K562 (cell line): ENCODE data around the gene CEACAM18. TPM values are rescaled to one million over a fixed set of nuclear protein-coding genes. Genes with fewer than 3 reads are reported as not detected.

Experiments
- DIDO1 ChIP-seq: fragments of 450-650 bp; IDR thresholded peaks from 2 replicates; pipeline ENCODE4 v1.6.1; 2016; ENCODE audit warnings: low read depth, missing biosample characterization, missing genetic modification characterization
- EHMT2 ChIP-seq: fragments of 450-650 bp; IDR thresholded peaks from 2 replicates; pipeline ENCODE4 v1.6.1; 2018; ENCODE audit warnings: antibody characterized with exemption
- ESRRA ChIP-seq: fragments of 450-650 bp; IDR thresholded peaks from 2 replicates; pipeline ENCODE4 v1.6.1; 2014; ENCODE audit warnings: low read depth, mild to moderate bottlenecking, moderate library complexity, borderline replicate concordance
- FIP1L1 ChIP-seq: fragments of 200-400 bp; formaldehyde crosslinking; IDR thresholded peaks from 2 replicates; pipeline ENCODE4 v1.6.1; 2018; ENCODE audit warnings: mild to moderate bottlenecking, low read depth, low read length; ENCODE audit not compliant: poor library complexity, severe bottlenecking
- ID3 ChIP-seq, 2 experiments: fragments of 250-450 bp in 1 of 2; fragments of 450-650 bp in 1 of 2; sonication (Bioruptor Pico) in 1 of 2; IDR thresholded peaks; 2 replicates each; pipeline versions ENCODE4 v1.6.1 to v1.8.0; 2016 to 2021; ENCODE audit warnings: mild to moderate bottlenecking in 2 of 2, moderate library complexity in 2 of 2, missing compliant biosample characterization in 1 of 2, missing genetic modification characterization in 1 of 2
- JUN ChIP-seq, 2 experiments: sonication (generic) in 1 of 2; formaldehyde crosslinking in 1 of 2; IDR thresholded peaks; 2 replicates each; pipeline versions ENCODE4 v1.6.1 to v1.8.0; 2012 to 2022; ENCODE audit warnings: borderline replicate concordance in 2 of 2, mild to moderate bottlenecking in 2 of 2, improper control_type of control experiment in 1 of 2, low read depth in 1 of 2, low read length in 1 of 2, missing genetic modification reagents in 1 of 2
- MXD1 ChIP-seq: fragments of 250-450 bp; sonication (Bioruptor Pico); IDR thresholded peaks from 2 replicates; pipeline ENCODE4 v1.8.0; 2021; ENCODE audit warnings: borderline replicate concordance, mild to moderate bottlenecking, moderate library complexity; ENCODE audit not compliant: poor library complexity, severe bottlenecking
- NRF1 ChIP-seq, 2 experiments: fragments of 450-650 bp; IDR thresholded peaks in 1 of 2; conservative IDR thresholded peaks in 1 of 2; 2 replicates each; pipeline ENCODE4 v1.6.1; 2014; ENCODE audit warnings: mild to moderate bottlenecking in 2 of 2
- PCBP2 ChIP-seq: fragments of 200-400 bp; formaldehyde crosslinking; IDR thresholded peaks from 2 replicates; pipeline ENCODE4 v1.6.1; 2018; ENCODE audit warnings: low read length, low read depth, mild to moderate bottlenecking, moderate library complexity; ENCODE audit not compliant: poor library complexity, severe bottlenecking
- PHF21A ChIP-seq: fragments of 450-650 bp; IDR thresholded peaks from 2 replicates; pipeline ENCODE4 v1.6.1; 2017; ENCODE audit warnings: low read depth, borderline replicate concordance
- PTRF ChIP-seq: fragments of 450-650 bp; IDR thresholded peaks from 2 replicates; pipeline ENCODE4 v1.6.1; 2016; ENCODE audit warnings: mild to moderate bottlenecking, missing genetic modification characterization, missing compliant biosample characterization
- RB1 ChIP-seq: fragments of 450-650 bp; IDR thresholded peaks from 2 replicates; pipeline ENCODE4 v1.6.1; 2017; ENCODE audit warnings: low read depth, mild to moderate bottlenecking
- SAFB2 ChIP-seq: fragments of 200-400 bp; formaldehyde crosslinking; IDR thresholded peaks from 2 replicates; pipeline ENCODE4 v1.6.1; 2018; ENCODE audit warnings: borderline replicate concordance, low read length, low read depth, moderate library complexity; ENCODE audit not compliant: severe bottlenecking
- SAP30 ChIP-seq: fragments of 200-600 bp; sonication (generic); IDR thresholded peaks from 2 replicates; pipeline ENCODE4 v1.6.1; 2012; ENCODE audit warnings: borderline replicate concordance, low read depth, mild to moderate bottlenecking, moderate library complexity, low read length, control low read depth, inconsistent platforms; ENCODE audit not compliant: insufficient read depth, poor library complexity, severe bottlenecking
- SMARCB1 ChIP-seq: IDR thresholded peaks from 2 replicates; pipeline ENCODE4 v1.6.1; 2011; ENCODE audit warnings: improper control_type of control experiment, low read depth; ENCODE audit not compliant: insufficient read length
- TAL1 ChIP-seq: fragments of 450-650 bp; IDR thresholded peaks from 2 replicates; pipeline ENCODE4 v1.6.1; 2016; ENCODE audit warnings: mild to moderate bottlenecking
- THRAP3 ChIP-seq: fragments of 450-650 bp; IDR thresholded peaks from 2 replicates; pipeline ENCODE4 v1.6.1; 2016; ENCODE audit warnings: mild to moderate bottlenecking, inconsistent platforms, borderline replicate concordance
- ZNF133 ChIP-seq: fragments of 250-450 bp; sonication (Bioruptor Pico); IDR thresholded peaks from 2 replicates; pipeline ENCODE4 v1.4.0; 2020; ENCODE audit warnings: mild to moderate bottlenecking
- ZNF239 ChIP-seq: fragments of 250-450 bp; sonication (Bioruptor Pico); IDR thresholded peaks from 2 replicates; pipeline ENCODE4 v1.4.0; 2020; ENCODE audit warnings: mild to moderate bottlenecking
- ZNF384 ChIP-seq: IDR thresholded peaks from 2 replicates; pipeline ENCODE4 v1.6.1; 2012; ENCODE audit warnings: low read depth, low read length, improper control_type of control experiment
- ZNF75A ChIP-seq: fragments of 450-650 bp; formaldehyde crosslinking; IDR thresholded peaks from 2 replicates; pipeline ENCODE4 v1.4.0; 2020; ENCODE audit warnings: mild to moderate bottlenecking
- ZNF766 ChIP-seq: fragments of 200-800 bp; sonication (Bioruptor generic); conservative IDR thresholded peaks from 2 replicates; pipeline ENCODE4 v1.6.1; 2016; ENCODE audit warnings: missing genetic modification characterization, missing compliant biosample characterization
- ZNF77 ChIP-seq: fragments of 250-450 bp; sonication (Bioruptor Pico); IDR thresholded peaks from 2 replicates; pipeline ENCODE4 v1.5.0; 2020
- polyA plus RNA-seq, 8 experiments: library from polyadenylated mRNA; depleted of rRNA in 4 of 8; stranded (reverse) in 5 of 8; unstranded in 3 of 8; fragments of >200 nt; fragmentation: Nextera tagmentation in 2 of 8; fragmentation: Illumina TruSeq in 1 of 8; extraction: Ambion mirVana in 2 of 8; extraction: Trizol in 1 of 8; gene quantifications; 2 replicates each; pipeline versions ENCODE4 v1.2.1 to v1.2.3, GENCODE V29; 2011 to 2014; ENCODE audit warnings: inconsistent platforms in 1 of 8, missing spikeins in 1 of 8
- total RNA-seq, 7 experiments: library from RNA; depleted of rRNA in 6 of 7; stranded (reverse); fragments of >200 nt in 6 of 7; fragmentation: Illumina TruSeq in 2 of 7; extraction: Trizol in 2 of 7; gene quantifications; 2 replicates each; pipeline versions ENCODE4 v1.2.1 to v1.2.3, GENCODE V29; 2011 to 2021; ENCODE audit warnings: low replicate concordance in 1 of 7
- TF ChIP-seq, protein P1 (sequence below): fragments of 450-650 bp; formaldehyde crosslinking; IDR thresholded peaks from 2 replicates; pipeline ENCODE4 v1.4.0; 2020; ENCODE audit warnings: mild to moderate bottlenecking, mixed read lengths
- TF ChIP-seq, protein P2 (sequence below): IDR thresholded peaks from 2 replicates; pipeline ENCODE4 v1.6.1; 2016; ENCODE audit warnings: missing genetic modification characterization, missing compliant biosample characterization

CEACAM18 gene
- total and polyA plus RNA-seq, 9 of the 15 experiments (the other 6 are each of a cell fraction or from before 2014, with no cell fraction given), result 0.08 to 0.24 (median 0.15) TPM; not detected in 3

DNA sequence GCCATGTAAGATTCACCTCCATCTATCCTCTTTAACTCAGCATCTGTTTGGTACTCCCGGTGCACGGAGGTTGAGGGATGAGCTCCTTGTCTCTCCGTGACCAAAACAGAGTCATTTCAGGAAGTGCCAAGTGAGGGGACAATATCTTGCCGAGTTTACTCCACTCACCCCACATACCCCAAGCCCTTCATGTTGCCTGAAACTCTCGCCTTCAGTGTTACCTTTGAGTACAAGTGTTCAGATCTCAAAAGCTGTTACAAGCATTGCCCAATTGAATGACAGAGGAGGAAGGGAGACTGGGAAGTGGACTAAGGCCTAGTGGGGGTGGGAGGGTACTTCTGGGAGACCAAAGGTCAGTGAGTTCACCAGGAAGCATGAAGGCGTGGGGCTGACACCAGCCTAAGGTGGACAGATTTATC is 29.3 kb downstream of the CEACAM18 start (continued):
- TF ChIP-seq ID3 (CRISPR knock-in tag; IDR thresholded peaks at IDR 0.05) (no peak), ID3 (tag; IDR thresholded peaks at IDR 0.05) (peak; percentile 25; the same call in 1 of the 2 replicates), FIP1L1 (no peak), ZNF766 (CRISPR knock-in tag) (no peak), JUN (IDR thresholded peaks at IDR 0.05; ENCODE audit: borderline replicate concordance, low read depth, low read length) (no peak), JUN (CRISPR knock-in tag; IDR thresholded peaks at IDR 0.05; ENCODE audit: borderline replicate concordance) (no peak), ZNF239 (no peak; the same call in 1 of the 2 replicates), PHF21A (no peak), PTRF (tag) (no peak), ZNF75A (CRISPR knock-in tag) (no peak), NRF1 (conservative IDR thresholded peaks at IDR 0.05 in 1 of 2, IDR thresholded peaks at IDR 0.05 in 1 of 2) (no peak), ZNF77 (CRISPR knock-in tag) (no peak), SAP30 (no peak), EHMT2 (peak; percentile 70), SMARCB1 (no peak), ESRRA (no peak), ZNF133 (CRISPR knock-in tag) (no peak), MXD1 (CRISPR knock-in tag) (no peak), THRAP3 (0 out of 2 replicates have a peak, but pooled peaks have one; percentile 54), SAFB2 (no peak), TAL1 (no peak), ZNF384 (no peak), DIDO1 (no peak), PCBP2 (no peak), RB1 (no peak)
- TF ChIP-seq, protein P1, sequence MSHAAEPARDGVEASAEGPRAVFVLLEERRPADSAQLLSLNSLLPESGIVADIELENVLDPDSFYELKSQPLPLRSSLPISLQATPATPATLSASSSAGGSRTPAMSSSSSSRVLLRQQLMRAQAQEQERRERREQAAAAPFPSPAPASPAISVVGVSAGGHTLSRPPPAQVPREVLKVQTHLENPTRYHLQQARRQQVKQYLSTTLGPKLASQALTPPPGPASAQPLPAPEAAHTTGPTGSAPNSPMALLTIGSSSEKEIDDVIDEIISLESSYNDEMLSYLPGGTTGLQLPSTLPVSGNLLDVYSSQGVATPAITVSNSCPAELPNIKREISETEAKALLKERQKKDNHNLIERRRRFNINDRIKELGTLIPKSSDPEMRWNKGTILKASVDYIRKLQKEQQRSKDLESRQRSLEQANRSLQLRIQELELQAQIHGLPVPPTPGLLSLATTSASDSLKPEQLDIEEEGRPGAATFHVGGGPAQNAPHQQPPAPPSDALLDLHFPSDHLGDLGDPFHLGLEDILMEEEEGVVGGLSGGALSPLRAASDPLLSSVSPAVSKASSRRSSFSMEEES, result no peak
- TF ChIP-seq, protein P2, sequence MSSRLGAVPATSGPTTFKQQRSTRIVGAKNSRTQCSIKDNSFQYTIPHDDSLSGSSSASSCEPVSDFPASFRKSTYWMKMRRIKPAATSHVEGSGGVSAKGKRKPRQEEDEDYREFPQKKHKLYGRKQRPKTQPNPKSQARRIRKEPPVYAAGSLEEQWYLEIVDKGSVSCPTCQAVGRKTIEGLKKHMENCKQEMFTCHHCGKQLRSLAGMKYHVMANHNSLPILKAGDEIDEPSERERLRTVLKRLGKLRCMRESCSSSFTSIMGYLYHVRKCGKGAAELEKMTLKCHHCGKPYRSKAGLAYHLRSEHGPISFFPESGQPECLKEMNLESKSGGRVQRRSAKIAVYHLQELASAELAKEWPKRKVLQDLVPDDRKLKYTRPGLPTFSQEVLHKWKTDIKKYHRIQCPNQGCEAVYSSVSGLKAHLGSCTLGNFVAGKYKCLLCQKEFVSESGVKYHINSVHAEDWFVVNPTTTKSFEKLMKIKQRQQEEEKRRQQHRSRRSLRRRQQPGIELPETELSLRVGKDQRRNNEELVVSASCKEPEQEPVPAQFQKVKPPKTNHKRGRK (tag), result no peak
